ENCODE data around the gene CERS6.

Gene CERS6

DNA sequence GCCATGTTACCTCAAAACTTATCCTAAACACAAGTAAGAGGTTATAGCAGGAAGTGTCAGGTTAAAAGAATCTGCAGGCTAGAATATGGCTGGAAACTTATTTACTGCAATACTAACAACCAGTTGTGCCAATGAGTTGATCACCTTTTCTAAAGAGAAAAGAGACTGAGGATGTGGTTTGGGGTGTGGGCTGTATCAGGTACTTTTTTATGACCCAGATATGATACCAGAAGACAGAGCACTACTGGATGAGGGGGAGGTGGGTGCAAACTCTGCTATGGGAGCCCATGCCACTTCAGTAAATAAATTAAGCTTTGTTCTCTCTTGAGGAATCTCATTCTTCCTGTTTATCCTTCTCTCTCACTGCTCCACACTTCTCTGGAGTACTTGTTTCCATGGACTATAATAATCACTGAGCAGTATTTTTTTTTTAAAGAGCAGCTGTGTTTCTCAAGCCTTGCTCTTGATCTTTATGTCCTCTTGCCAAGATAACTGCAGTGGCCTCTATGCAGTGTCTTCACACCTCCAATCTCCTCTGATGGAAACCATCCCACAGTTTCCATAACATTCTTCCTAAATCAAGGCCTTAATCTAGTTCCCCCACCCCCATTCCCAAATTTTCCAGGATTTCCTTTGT, 295.1 kb downstream of the CERS6 start:
- Histone ChIP-seq H3K4ac (ENCODE audit: low read length) (no peak overlapping the region), H3K14ac (ENCODE audit: low read length) (no peak overlapping the region), H3K9ac (ENCODE audit: low read depth, low read length, poor library complexity) (no peak overlapping the region), H2AFZ (ENCODE audit: low read length) (no peak overlapping the region), H4K8ac (ENCODE audit: low read depth, low read length) (no peak overlapping the region), H3K4me1 (ENCODE audit: control insufficient read depth in 2 of 2, insufficient read depth in 1 of 2, low read depth in 1 of 2, low read length in 2 of 2) (no peaks in the 10 kb centered on the region), H3K9me3 (replicated peaks in 1 of 2; ENCODE audit: control insufficient read depth in 2 of 2, insufficient read depth in 1 of 2, low read depth in 1 of 2, low read length in 2 of 2) (no peaks in the 10 kb centered on the region), H3K27me3 (ENCODE audit: control insufficient read depth in 3 of 3, insufficient read depth in 3 of 3, low read depth in 1 of 3, low read length in 3 of 3) (no peaks in the 10 kb centered on the region), H4K91ac (ENCODE audit: low read depth, low read length, poor library complexity) (no peak overlapping the region), H2AK5ac (ENCODE audit: low read depth, low read length) (no peak overlapping the region), H2BK5ac (ENCODE audit: low read length) (no peak overlapping the region), H3K4me3 (ENCODE audit: low read length in 2 of 2) (no peak overlapping the region), H3K18ac (ENCODE audit: low read length) (no peak overlapping the region), H3K4me2 (ENCODE audit: insufficient read depth, low read length, poor library complexity, severe bottlenecking) (no peak overlapping the region), H3K27ac (replicated peaks; ENCODE audit: low read length) (no peak overlapping the region), H3K36me3 (replicated peaks in 1 of 2; ENCODE audit: control insufficient read depth in 2 of 2, insufficient read depth in 2 of 2, low read length in 2 of 2) (peaks cover 2 to 10% of the 10 kb centered on the region in 2 donors), H3K23ac (ENCODE audit: low read depth, low read length, poor library complexity) (no peak overlapping the region), H3K79me1 (ENCODE audit: low read depth, low read length) (no peaks in the 10 kb centered on the region), H2BK12ac (ENCODE audit: low read length) (no peak overlapping the region), H2BK15ac (ENCODE audit: low read length) (no peak overlapping the region), H2BK120ac (ENCODE audit: low read depth, low read length) (no peak overlapping the region)
- DNase-seq (ENCODE audit: low spot score), result no peak

DNA sequence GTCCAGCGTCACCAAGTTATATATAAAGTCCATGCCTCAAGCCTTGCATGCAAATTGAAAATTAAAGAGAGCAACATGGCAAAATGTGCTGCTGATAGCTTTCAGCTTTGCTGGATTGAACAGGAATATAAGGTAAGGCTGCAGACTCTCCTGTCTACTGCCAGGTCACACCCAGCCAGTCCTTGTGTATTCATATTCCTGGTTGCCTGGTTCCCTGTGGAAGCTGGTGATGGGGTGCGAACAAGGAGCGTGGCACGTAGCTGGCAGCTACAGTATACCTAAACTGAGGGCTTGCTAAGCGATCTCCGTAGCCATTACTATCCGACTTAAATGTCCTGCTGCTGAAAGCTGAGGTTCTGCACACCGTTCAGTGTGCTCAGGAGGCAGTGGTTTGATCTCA, 296.3 kb downstream of the CERS6 start:
- H2BK12ac ChIP-seq (ENCODE audit: low read length), result no peak overlapping the region
- H3K14ac ChIP-seq (ENCODE audit: low read length), result no peak overlapping the region
- H2BK5ac ChIP-seq (ENCODE audit: low read length), result no peak overlapping the region
- H3K9ac ChIP-seq (ENCODE audit: low read depth, low read length, poor library complexity), result no peak overlapping the region
- H3K4ac ChIP-seq (ENCODE audit: low read length), result no peak overlapping the region
- no peaks in the 10 kb centered on the region for H3K27me3 ChIP-seq (ENCODE audit: control insufficient read depth in 3 of 3, insufficient read depth in 3 of 3, low read depth in 1 of 3, low read length in 3 of 3)
- H2BK15ac ChIP-seq (ENCODE audit: low read length), result no peak overlapping the region
- no peak overlapping the region for H2AFZ ChIP-seq (ENCODE audit: low read length)
- H3K4me1 ChIP-seq (ENCODE audit: control insufficient read depth in 2 of 2, insufficient read depth in 1 of 2, low read depth in 1 of 2, low read length in 2 of 2), result no peaks in the 10 kb centered on the region
- no peak overlapping the region for H4K8ac ChIP-seq (ENCODE audit: low read depth, low read length)
- H3K23ac ChIP-seq (ENCODE audit: low read depth, low read length, poor library complexity), result no peak overlapping the region
- H2BK120ac ChIP-seq (ENCODE audit: low read depth, low read length), result no peak overlapping the region
- no CpG with 5 or more reads among the region's 8 CpGs for WGBS, 2 donors (ENCODE audit: extremely low coverage in 2 of 2, insufficient read length in 2 of 2, insufficient replicate concordance in 1 of 2)
- no peak overlapping the region for H3K4me3 ChIP-seq (ENCODE audit: low read length in 2 of 2)
- H3K9me3 ChIP-seq (replicated peaks in 1 of 2; ENCODE audit: control insufficient read depth in 2 of 2, insufficient read depth in 1 of 2, low read depth in 1 of 2, low read length in 2 of 2), result no peaks in the 10 kb centered on the region
- no peak for DNase-seq (ENCODE audit: low spot score)
- H3K79me1 ChIP-seq (ENCODE audit: low read depth, low read length), result no peaks in the 10 kb centered on the region
- H3K4me2 ChIP-seq (ENCODE audit: insufficient read depth, low read length, poor library complexity, severe bottlenecking), result no peak overlapping the region
- no peak overlapping the region for H3K27ac ChIP-seq (replicated peaks; ENCODE audit: low read length)
- no peak overlapping the region for H3K18ac ChIP-seq (ENCODE audit: low read length)
- H2AK5ac ChIP-seq (ENCODE audit: low read depth, low read length), result no peak overlapping the region
- H4K91ac ChIP-seq (ENCODE audit: low read depth, low read length, poor library complexity), result no peak overlapping the region
- H3K36me3 ChIP-seq (replicated peaks in 1 of 2; ENCODE audit: control insufficient read depth in 2 of 2, insufficient read depth in 2 of 2, low read length in 2 of 2), result peaks cover 2 to 10% of the 10 kb centered on the region in 2 donors

DNA sequence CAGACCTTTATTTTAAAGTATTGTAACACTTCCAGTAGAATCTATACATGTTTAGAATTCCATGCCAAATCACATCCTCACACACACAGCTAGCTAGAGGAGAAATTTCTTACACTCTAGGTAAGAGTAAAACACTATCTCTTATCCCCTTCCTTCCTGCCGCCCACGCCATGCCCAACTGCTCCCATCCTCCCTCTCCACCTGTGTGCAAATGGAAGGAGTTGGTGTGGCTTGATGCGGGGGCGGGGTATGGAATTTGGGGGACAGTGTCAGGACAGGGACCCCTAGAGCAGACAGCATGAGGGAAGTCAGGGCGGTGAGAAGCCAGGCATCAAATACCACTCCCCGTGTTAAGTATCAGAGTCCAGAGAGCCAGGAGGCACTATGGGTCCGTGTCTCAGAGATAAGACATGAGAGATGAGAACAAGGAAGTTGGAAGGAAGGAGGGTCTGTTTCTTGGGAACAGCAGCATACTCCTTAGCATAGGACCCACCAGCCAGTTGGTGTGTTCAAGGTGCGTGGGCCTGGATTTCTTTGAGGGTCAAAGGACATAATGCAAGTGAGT, 297.8 kb downstream of the CERS6 start:
- H3K9ac ChIP-seq (ENCODE audit: low read depth, low read length, poor library complexity), result peak overlapping the region; percentile 30
- H3K14ac ChIP-seq (ENCODE audit: low read length), result no peak overlapping the region
- no peak overlapping the region for H2AFZ ChIP-seq (ENCODE audit: low read length)
- no peak overlapping the region for H3K18ac ChIP-seq (ENCODE audit: low read length)
- no peak overlapping the region for H2BK5ac ChIP-seq (ENCODE audit: low read length)
- no peak overlapping the region for H2BK120ac ChIP-seq (ENCODE audit: low read depth, low read length)
- no peak overlapping the region for H3K4me2 ChIP-seq (ENCODE audit: insufficient read depth, low read length, poor library complexity, severe bottlenecking)
- no peak overlapping the region for H3K4me3 ChIP-seq (ENCODE audit: low read length in 2 of 2)
- H2AK5ac ChIP-seq (ENCODE audit: low read depth, low read length), result no peak overlapping the region
- H2BK15ac ChIP-seq (ENCODE audit: low read length), result no peak overlapping the region
- no peaks in the 10 kb centered on the region for H3K4me1 ChIP-seq (ENCODE audit: control insufficient read depth in 2 of 2, insufficient read depth in 1 of 2, low read depth in 1 of 2, low read length in 2 of 2)
- WGBS, 2 donors (ENCODE audit: extremely low coverage in 2 of 2, insufficient read length in 2 of 2, insufficient replicate concordance in 1 of 2), result no CpG with 5 or more reads among the region's 8 CpGs
- no peak overlapping the region for H4K8ac ChIP-seq (ENCODE audit: low read depth, low read length)
- no peaks in the 10 kb centered on the region for H3K27me3 ChIP-seq (ENCODE audit: control insufficient read depth in 3 of 3, insufficient read depth in 3 of 3, low read depth in 1 of 3, low read length in 3 of 3)
- H3K27ac ChIP-seq (replicated peaks; ENCODE audit: low read length), result no peak overlapping the region
- H3K9me3 ChIP-seq (replicated peaks in 1 of 2; ENCODE audit: control insufficient read depth in 2 of 2, insufficient read depth in 1 of 2, low read depth in 1 of 2, low read length in 2 of 2), result no peaks in the 10 kb centered on the region
- H4K91ac ChIP-seq (ENCODE audit: low read depth, low read length, poor library complexity), result no peak overlapping the region
- H3K4ac ChIP-seq (ENCODE audit: low read length), result no peak overlapping the region
- DNase-seq (ENCODE audit: low spot score), result no peak
- H3K23ac ChIP-seq (ENCODE audit: low read depth, low read length, poor library complexity), result no peak overlapping the region
- H3K79me1 ChIP-seq (ENCODE audit: low read depth, low read length), result no peaks in the 10 kb centered on the region
- H3K36me3 ChIP-seq (replicated peaks in 1 of 2; ENCODE audit: control insufficient read depth in 2 of 2, insufficient read depth in 2 of 2, low read length in 2 of 2), result peaks cover 2 to 14% of the 10 kb centered on the region in 2 donors
- H2BK12ac ChIP-seq (ENCODE audit: low read length), result no peak overlapping the region

DNA sequence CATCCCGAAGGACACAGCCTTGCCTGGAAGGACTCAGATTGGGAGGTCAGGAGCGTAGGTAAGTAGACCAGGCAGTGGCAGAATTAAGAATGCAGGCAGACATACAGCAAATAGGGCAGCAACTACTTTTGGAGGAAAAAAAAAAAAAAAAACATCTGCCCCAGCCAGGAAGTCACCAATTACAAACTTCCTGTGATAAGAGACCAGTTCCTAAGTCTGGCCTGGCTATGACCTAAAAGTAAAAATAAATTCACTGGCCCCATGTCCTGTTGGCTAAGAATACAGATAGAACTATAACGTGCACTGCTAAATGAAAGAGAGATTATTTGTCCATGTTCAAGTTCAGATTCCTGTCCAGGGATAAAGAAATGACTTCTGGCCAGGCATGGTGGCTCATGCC, 301.2 kb downstream of the CERS6 start:
- no CpG with 5 or more reads among the region's 3 CpGs for WGBS, 2 donors (ENCODE audit: extremely low coverage in 2 of 2, insufficient read length in 2 of 2, insufficient replicate concordance in 1 of 2)
- H3K18ac ChIP-seq (ENCODE audit: low read length), result no peak overlapping the region
- H4K91ac ChIP-seq (ENCODE audit: low read depth, low read length, poor library complexity), result no peak overlapping the region
- H3K4me2 ChIP-seq (ENCODE audit: insufficient read depth, low read length, poor library complexity, severe bottlenecking), result no peak overlapping the region
- no peak overlapping the region for H2AK5ac ChIP-seq (ENCODE audit: low read depth, low read length)
- no peak overlapping the region for H3K9ac ChIP-seq (ENCODE audit: low read depth, low read length, poor library complexity)
- H3K4me3 ChIP-seq (ENCODE audit: low read length in 2 of 2), result no peak overlapping the region
- no peak overlapping the region for H2BK120ac ChIP-seq (ENCODE audit: low read depth, low read length)
- no peak overlapping the region for H3K4ac ChIP-seq (ENCODE audit: low read length)
- no peak overlapping the region for H2BK5ac ChIP-seq (ENCODE audit: low read length)
- no peak for DNase-seq (ENCODE audit: low spot score)
- no peaks in the 10 kb centered on the region for H3K79me1 ChIP-seq (ENCODE audit: low read depth, low read length)
- H3K27ac ChIP-seq (replicated peaks; ENCODE audit: low read length), result no peak overlapping the region
- H3K27me3 ChIP-seq (ENCODE audit: control insufficient read depth in 3 of 3, insufficient read depth in 3 of 3, low read depth in 1 of 3, low read length in 3 of 3), result no peaks in the 10 kb centered on the region
- H3K23ac ChIP-seq (ENCODE audit: low read depth, low read length, poor library complexity), result no peak overlapping the region
- no peak overlapping the region for H2BK15ac ChIP-seq (ENCODE audit: low read length)
- H3K9me3 ChIP-seq (replicated peaks in 1 of 2; ENCODE audit: control insufficient read depth in 2 of 2, insufficient read depth in 1 of 2, low read depth in 1 of 2, low read length in 2 of 2), result no peaks in the 10 kb centered on the region
- H2BK12ac ChIP-seq (ENCODE audit: low read length), result no peak overlapping the region
- no peak overlapping the region for H4K8ac ChIP-seq (ENCODE audit: low read depth, low read length)
- no peak overlapping the region for H2AFZ ChIP-seq (ENCODE audit: low read length)
- H3K36me3 ChIP-seq (replicated peaks in 1 of 2; ENCODE audit: control insufficient read depth in 2 of 2, insufficient read depth in 2 of 2, low read length in 2 of 2), result peaks cover 2 to 14% of the 10 kb centered on the region in 2 donors
- H3K14ac ChIP-seq (ENCODE audit: low read length), result no peak overlapping the region
- H3K4me1 ChIP-seq (ENCODE audit: control insufficient read depth in 2 of 2, insufficient read depth in 1 of 2, low read depth in 1 of 2, low read length in 2 of 2), result no peaks in the 10 kb centered on the region

Data from neuronal stem cell (in vitro differentiated cells).